Caco-2 (cell line): ENCODE data around the gene PID1. TPM values are rescaled to one million over a fixed set of nuclear protein-coding genes. Genes with fewer than 3 reads are reported as not detected.

Experiments used
- BruUV-seq: library from RNA; stranded (reverse); fragments of 400-500 nt; replicated peaks from 2 replicates; lab custom pipeline; 2021; lab: Mats Ljungman, UMichigan
- CTCF ChIA-PET: fragments of 300-600 bp; sonication (Branson Sonifier 250); formaldehyde crosslinking; loops from one replicate; lab custom pipeline; 2022; ENCODE audit warnings: antibody characterized with exemption; lab: Charles Lee
- POLR2A ChIA-PET: fragments of 300-600 bp; sonication (Branson Sonifier 250); formaldehyde crosslinking; loops from one replicate; lab custom pipeline; 2022; ENCODE audit warnings: antibody characterized with exemption; lab: Charles Lee
- DNase-seq, 2 experiments: peaks; one replicate each; pipeline versions ENCODE4 v3.0.0 to v3.0.0-alpha.2; 2020 to 2022
- H3K27me3 ChIP-seq: replicated peaks from 2 replicates; pipeline ENCODE4 v1.6.0; 2011; ENCODE audit warnings: low read length; ENCODE audit not compliant: control insufficient read depth, insufficient read depth
- H3K36me3 ChIP-seq: 2 replicates; pipeline ENCODE4 v1.5.1; 2011; ENCODE audit warnings: low read length; ENCODE audit not compliant: control insufficient read depth, insufficient read depth
- H3K4me1 ChIP-seq: fragments of 250-450 bp; sonication (Bioruptor Pico); 2 replicates; pipeline ENCODE4 v1.5.1; 2020; ENCODE audit warnings: mild to moderate bottlenecking
- H3K4me3 ChIP-seq: 2 replicates; pipeline ENCODE4 v1.5.1; 2011; ENCODE audit warnings: low read depth, mild to moderate bottlenecking, control low read depth, low read length
- H3K9me3 ChIP-seq: fragments of 250-450 bp; sonication (Bioruptor Pico); 2 replicates; pipeline ENCODE4 v1.5.1; 2020; ENCODE audit warnings: mild to moderate bottlenecking, moderate library complexity
- H3K27ac Mint-ChIP-seq: one replicate; pipeline ENCODE4 v1.8.0; 2022; ENCODE audit warnings: mixed read lengths; ENCODE audit not compliant: unreplicated experiment
- H3K27me3 Mint-ChIP-seq: one replicate; pipeline ENCODE4 v1.8.0; 2022; ENCODE audit warnings: mixed read lengths; ENCODE audit not compliant: insufficient read depth, unreplicated experiment
- H3K36me3 Mint-ChIP-seq: one replicate; pipeline ENCODE4 v1.8.0; 2022; ENCODE audit warnings: mild to moderate bottlenecking, mixed read lengths; ENCODE audit not compliant: insufficient read depth, unreplicated experiment
- H3K4me1 Mint-ChIP-seq: one replicate; pipeline ENCODE4 v1.8.0; 2022; ENCODE audit warnings: low read depth, mixed read lengths; ENCODE audit not compliant: unreplicated experiment
- H3K4me3 Mint-ChIP-seq: one replicate; pipeline ENCODE4 v1.8.0; 2022; ENCODE audit warnings: mild to moderate bottlenecking, moderate library complexity, mixed read lengths; ENCODE audit not compliant: unreplicated experiment
- H3K9me3 Mint-ChIP-seq: one replicate; pipeline ENCODE4 v1.8.0; 2022; ENCODE audit warnings: mixed read lengths; ENCODE audit not compliant: unreplicated experiment
- CTCF ChIP-seq, 2 experiments: fragments of 200-600 bp in 1 of 2; IDR thresholded peaks; 1 replicate in 1 of 2; 2 replicates in 1 of 2; pipeline versions ENCODE4 v1.5.1 to v1.8.0; 2011 to 2022; ENCODE audit warnings: antibody characterized with exemption in 1 of 2, control low read depth in 1 of 2, inconsistent platforms in 1 of 2, low read depth in 1 of 2, low read length in 1 of 2, mild to moderate bottlenecking in 1 of 2, moderate library complexity in 1 of 2; ENCODE audit not compliant: insufficient read depth in 1 of 2, severe bottlenecking in 1 of 2, unreplicated experiment in 1 of 2
- intact Hi-C: fragments of 100-400 bp; cut with micrococcal nuclease; formaldehyde crosslinking; loops from one replicate; pipeline ENCODE4 v1.10.0; 2022; ENCODE audit not compliant: unreplicated experiment
- total RNA-seq: library from RNA; stranded (reverse); gene quantifications from 2 replicates; pipeline ENCODE4 v1.2.3, GENCODE V29; 2022

PID1 gene
- total RNA-seq, 1 experiment from 2014 or later: 9.8 TPM

DNA sequence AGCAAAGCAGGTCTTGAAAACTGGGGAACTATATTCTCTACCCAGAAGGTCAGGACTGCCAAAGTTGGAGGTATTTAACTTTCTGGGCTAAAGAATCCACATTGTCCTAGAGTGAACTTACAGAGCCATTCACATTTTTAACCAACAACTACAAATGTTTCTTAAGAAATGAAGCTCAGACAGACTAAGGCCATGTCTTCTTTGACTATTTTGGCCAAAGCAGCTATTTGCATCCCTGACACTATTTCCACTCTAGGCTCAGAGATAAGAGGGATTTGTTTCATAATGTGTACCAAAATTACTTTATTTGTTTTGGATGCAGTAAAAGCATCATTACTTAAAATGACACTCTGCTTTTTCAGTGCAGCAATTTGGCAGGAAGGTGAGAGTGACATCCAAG, 18.1 kb downstream of the PID1 start:
- TF ChIP-seq CTCF (IDR thresholded peaks at IDR 0.05; ENCODE audit: insufficient read depth in 1 of 2, low read depth in 1 of 2, low read length in 1 of 2, severe bottlenecking in 1 of 2, unreplicated experiment in 1 of 2): no peak
- no peak overlapping the region for H3K4me3 Mint-ChIP-seq
- POLR2A ChIA-PET: no interaction called here

DNA sequence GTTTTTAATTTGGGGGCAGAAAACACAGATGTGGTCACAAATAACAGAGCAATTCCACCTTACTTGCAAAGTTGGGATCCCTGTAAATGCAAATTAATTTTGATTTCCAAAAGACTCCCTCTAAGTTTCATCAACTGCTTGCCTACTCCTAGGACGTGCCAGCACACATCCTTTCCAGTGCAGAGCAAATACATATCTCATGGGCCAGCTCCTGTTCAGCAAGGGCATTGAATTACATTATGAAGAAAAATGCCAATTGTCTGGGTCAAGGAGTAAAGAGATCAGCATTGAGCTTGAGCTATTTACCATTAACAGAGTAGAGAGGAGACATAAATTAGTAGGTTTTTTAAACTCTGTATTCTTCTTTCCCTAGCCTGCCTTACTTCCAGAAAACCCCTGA, 18.8 kb downstream of the PID1 start:
- H3K27me3 ChIP-seq: no peaks in the 10 kb centered on the region
- no peaks in the 10 kb centered on the region for H3K36me3 Mint-ChIP-seq
- no peak for TF ChIP-seq CTCF (IDR thresholded peaks at IDR 0.05; ENCODE audit: insufficient read depth in 1 of 2, low read depth in 1 of 2, low read length in 1 of 2, severe bottlenecking in 1 of 2, unreplicated experiment in 1 of 2)
- H3K4me3 ChIP-seq: no peak overlapping the region
- H3K36me3 ChIP-seq: no peaks in the 10 kb centered on the region
- no peaks in the 10 kb centered on the region for H3K9me3 ChIP-seq
- no peaks in the 10 kb centered on the region for H3K4me1 ChIP-seq
- ChIA-PET CTCF (no interaction called here), POLR2A (no interaction called here)
- no peak for DNase-seq
- no peaks in the 10 kb centered on the region for H3K9me3 Mint-ChIP-seq
- intact Hi-C loops: no loop called here
- H3K27me3 Mint-ChIP-seq: no peaks in the 10 kb centered on the region
- H3K4me1 Mint-ChIP-seq: no peaks in the 10 kb centered on the region
- no peak overlapping the region for H3K27ac Mint-ChIP-seq
- no TSS peak for BruUV-seq
- no peak overlapping the region for H3K4me3 Mint-ChIP-seq

More for the DNA sequence above, 18.1 kb downstream of the PID1 start:
- Mint-ChIP-seq H3K27me3 (no peaks in the 10 kb centered on the region), H3K9me3 (no peaks in the 10 kb centered on the region), H3K27ac (no peak overlapping the region), H3K36me3 (peaks cover 3% of the 10 kb centered on the region), H3K4me1 (no peaks in the 10 kb centered on the region)
- Histone ChIP-seq H3K27me3 (no peaks in the 10 kb centered on the region), H3K4me3 (no peak overlapping the region), H3K4me1 (no peaks in the 10 kb centered on the region), H3K36me3 (no peaks in the 10 kb centered on the region), H3K9me3 (no peaks in the 10 kb centered on the region)
- CTCF ChIA-PET: no interaction called here
- DNase-seq: no peak
- BruUV-seq: no TSS peak
- intact Hi-C loops: no loop called here

GRCh38 chr2:229249536-229249935, 21.6 kb downstream of the PID1 start:
- CTCF ChIA-PET: no interaction called here
- no peak for DNase-seq

More at GRCh38 chr2:229249536-229249935, 21.6 kb downstream of the PID1 start:
- H3K9me3 ChIP-seq: no peaks in the 10 kb centered on the region
- no peak overlapping the region for H3K4me3 ChIP-seq
- H3K27ac Mint-ChIP-seq: no peak overlapping the region
- H3K4me1 Mint-ChIP-seq: no peaks in the 10 kb centered on the region
- BruUV-seq: no TSS peak
- no peaks in the 10 kb centered on the region for H3K36me3 Mint-ChIP-seq
- H3K4me3 Mint-ChIP-seq: no peak overlapping the region
- H3K9me3 Mint-ChIP-seq: no peaks in the 10 kb centered on the region
- POLR2A ChIA-PET: no interaction called here
- no peaks in the 10 kb centered on the region for H3K4me1 ChIP-seq
- H3K36me3 ChIP-seq: no peaks in the 10 kb centered on the region
- H3K27me3 ChIP-seq: no peaks in the 10 kb centered on the region
- intact Hi-C loops: no loop called here
- TF ChIP-seq CTCF (IDR thresholded peaks at IDR 0.05; ENCODE audit: insufficient read depth in 1 of 2, low read depth in 1 of 2, low read length in 1 of 2, severe bottlenecking in 1 of 2, unreplicated experiment in 1 of 2): no peak
- no peaks in the 10 kb centered on the region for H3K27me3 Mint-ChIP-seq
